HUES48 (cell line): ENCODE measurements around the gene PTCH1.
A peak's percentile ranks its signal among the peaks of the same experiment; 100 is the strongest.

Experiments
- H3K27ac ChIP-seq: one replicate; pipeline ENCODE4 v1.7.0; 2013; ENCODE audit warnings: low read depth, low read length, inconsistent platforms
- H3K27me3 ChIP-seq: 2 replicates; pipeline ENCODE4 v1.6.1; 2013; ENCODE audit warnings: mild to moderate bottlenecking, low read length; ENCODE audit not compliant: control insufficient read depth, insufficient read depth
- H3K36me3 ChIP-seq: 2 replicates; pipeline ENCODE4 v1.6.1; 2013; ENCODE audit warnings: low read length; ENCODE audit not compliant: control insufficient read depth, insufficient read depth
- H3K4me1 ChIP-seq: 2 replicates; pipeline ENCODE4 v1.6.1; 2013; ENCODE audit warnings: mild to moderate bottlenecking, low read length; ENCODE audit not compliant: control insufficient read depth, insufficient read depth
- H3K4me3 ChIP-seq: 2 replicates; pipeline ENCODE4 v1.5.1; 2013; ENCODE audit warnings: mild to moderate bottlenecking, low read depth, low read length
- H3K9ac ChIP-seq: 2 replicates; pipeline ENCODE4 v1.6.1; 2013; ENCODE audit warnings: mild to moderate bottlenecking, low read depth, low read length, moderate library complexity
- H3K9me3 ChIP-seq: 2 replicates; pipeline ENCODE4 v1.6.1; 2013; ENCODE audit warnings: low read length; ENCODE audit not compliant: control insufficient read depth, insufficient read depth

PTCH1 gene

GRCh38 chr9:95435074-95435728, 81.6 kb downstream of the PTCH1 start:
- Histone ChIP-seq H3K36me3 (no peaks in the 10 kb centered on the region), H3K9me3 (0 out of 2 replicates have a peak, but pooled peaks cover under 1% of the 10 kb centered on the region), H3K27ac (no peak overlapping the region), H3K4me1 (peaks cover 4% of the 10 kb centered on the region; the same call in 1 of the 2 replicates), H3K27me3 (no peaks in the 10 kb centered on the region), H3K9ac (no peak overlapping the region), H3K4me3 (no peak overlapping the region)

- Histone ChIP-seq H3K4me1 (peaks cover 4% of the 10 kb centered on the region; the same call in 1 of the 2 replicates), H3K27ac (no peak overlapping the region), H3K4me3 (no peak overlapping the region), H3K9me3 (0 out of 2 replicates have a peak, but pooled peaks cover 2% of the 10 kb centered on the region), H3K27me3 (no peaks in the 10 kb centered on the region), H3K9ac (no peak overlapping the region), H3K36me3 (no peaks in the 10 kb centered on the region)
Observed at GRCh38 chr9:95434116-95435073, 82.4 kb downstream of the PTCH1 start.

- peaks cover 4% of the 10 kb centered on the region; the same call in 1 of the 2 replicates for H3K4me1 ChIP-seq
- no peak overlapping the region for H3K9ac ChIP-seq
- no peaks in the 10 kb centered on the region for H3K36me3 ChIP-seq
- no peak overlapping the region for H3K4me3 ChIP-seq
- no peaks in the 10 kb centered on the region for H3K27me3 ChIP-seq
- no peak overlapping the region for H3K27ac ChIP-seq
- H3K9me3 ChIP-seq = 0 out of 2 replicates have a peak, but pooled peaks cover 2% of the 10 kb centered on the region
Observed at GRCh38 chr9:95433096-95433819, 83.5 kb downstream of the PTCH1 start.

GRCh38 chr9:95431286-95431685, 85.5 kb downstream of the PTCH1 start:
- no peak overlapping the region for H3K4me3 ChIP-seq
- H3K36me3 ChIP-seq = no peaks in the 10 kb centered on the region
- no peaks in the 10 kb centered on the region for H3K27me3 ChIP-seq
- H3K27ac ChIP-seq = no peak overlapping the region
- H3K4me1 ChIP-seq = peaks cover 4% of the 10 kb centered on the region; the same call in 1 of the 2 replicates
- H3K9me3 ChIP-seq = 0 out of 2 replicates have a peak, but pooled peaks cover 2% of the 10 kb centered on the region
- no peak overlapping the region for H3K9ac ChIP-seq

- Histone ChIP-seq H3K27me3 (no peaks in the 10 kb centered on the region), H3K36me3 (no peaks in the 10 kb centered on the region), H3K4me1 (peaks cover 9% of the 10 kb centered on the region), H3K27ac (no peak overlapping the region), H3K9ac (no peak overlapping the region), H3K9me3 (0 out of 2 replicates have a peak, but pooled peaks cover 2% of the 10 kb centered on the region), H3K4me3 (no peak overlapping the region)
Observed at GRCh38 chr9:95429948-95430620, 86.7 kb downstream of the PTCH1 start.

- 0 out of 2 replicates have a peak, but pooled peaks cover 2% of the 10 kb centered on the region for H3K9me3 ChIP-seq
- no peaks in the 10 kb centered on the region for H3K36me3 ChIP-seq
- peaks cover 6% of the 10 kb centered on the region for H3K4me1 ChIP-seq
- no peak overlapping the region for H3K4me3 ChIP-seq
- H3K27ac ChIP-seq = no peak overlapping the region
- H3K27me3 ChIP-seq = no peaks in the 10 kb centered on the region
- no peak overlapping the region for H3K9ac ChIP-seq
Observed at GRCh38 chr9:95429096-95429495, 87.7 kb downstream of the PTCH1 start.

- no peaks in the 10 kb centered on the region for H3K27me3 ChIP-seq
- H3K9me3 ChIP-seq = peaks cover 12% of the 10 kb centered on the region
- peak overlapping the region; percentile 66 for H3K4me3 ChIP-seq
- peak overlapping the region; percentile 81 for H3K9ac ChIP-seq
- no peaks in the 10 kb centered on the region; the same call in 1 of the 2 replicates for H3K36me3 ChIP-seq
- peak overlapping the region; percentile 89 for H3K27ac ChIP-seq
- H3K4me1 ChIP-seq = peaks cover 6% of the 10 kb centered on the region
Observed at GRCh38 chr9:95425910-95426551, 90.7 kb downstream of the PTCH1 start.

GRCh38 chr9:95422650-95423049, 94.1 kb downstream of the PTCH1 start:
- H3K9me3 ChIP-seq = peaks cover 11% of the 10 kb centered on the region
- H3K27me3 ChIP-seq = no peaks in the 10 kb centered on the region
- no peak overlapping the region for H3K27ac ChIP-seq
- H3K9ac ChIP-seq = no peak overlapping the region
- H3K4me1 ChIP-seq = peaks cover 6% of the 10 kb centered on the region
- H3K36me3 ChIP-seq = no peaks in the 10 kb centered on the region; the same call in 1 of the 2 replicates
- no peak overlapping the region for H3K4me3 ChIP-seq

GRCh38 chr9:95420518-95420917, 96.3 kb downstream of the PTCH1 start:
- no peak overlapping the region for H3K27ac ChIP-seq
- H3K4me1 ChIP-seq = no peaks in the 10 kb centered on the region
- no peak overlapping the region for H3K4me3 ChIP-seq
- H3K9ac ChIP-seq = no peak overlapping the region
- no peaks in the 10 kb centered on the region for H3K27me3 ChIP-seq
- no peaks in the 10 kb centered on the region; the same call in 1 of the 2 replicates for H3K36me3 ChIP-seq
- H3K9me3 ChIP-seq = peaks cover 11% of the 10 kb centered on the region

GRCh38 chr9:95419444-95419843, 97.3 kb downstream of the PTCH1 start:
- H3K9me3 ChIP-seq = peaks cover 11% of the 10 kb centered on the region
- no peak overlapping the region for H3K9ac ChIP-seq
- no peak overlapping the region for H3K27ac ChIP-seq
- H3K4me1 ChIP-seq = no peaks in the 10 kb centered on the region
- H3K4me3 ChIP-seq = no peak overlapping the region
- no peaks in the 10 kb centered on the region for H3K27me3 ChIP-seq
- H3K36me3 ChIP-seq = no peaks in the 10 kb centered on the region; the same call in 1 of the 2 replicates
